GM19372 (cell line): ENCODE measurements around the gene SLC5A1.

ENCODE experiments used
- ATAC-seq: cut with Tn5 transposase; IDR thresholded peaks from one replicate; pipeline ENCODE4 v1.9.1; 2021; ENCODE audit warnings: mild to moderate bottlenecking, low read depth, moderate library complexity; ENCODE audit not compliant: unreplicated experiment

SLC5A1 gene

DNA sequence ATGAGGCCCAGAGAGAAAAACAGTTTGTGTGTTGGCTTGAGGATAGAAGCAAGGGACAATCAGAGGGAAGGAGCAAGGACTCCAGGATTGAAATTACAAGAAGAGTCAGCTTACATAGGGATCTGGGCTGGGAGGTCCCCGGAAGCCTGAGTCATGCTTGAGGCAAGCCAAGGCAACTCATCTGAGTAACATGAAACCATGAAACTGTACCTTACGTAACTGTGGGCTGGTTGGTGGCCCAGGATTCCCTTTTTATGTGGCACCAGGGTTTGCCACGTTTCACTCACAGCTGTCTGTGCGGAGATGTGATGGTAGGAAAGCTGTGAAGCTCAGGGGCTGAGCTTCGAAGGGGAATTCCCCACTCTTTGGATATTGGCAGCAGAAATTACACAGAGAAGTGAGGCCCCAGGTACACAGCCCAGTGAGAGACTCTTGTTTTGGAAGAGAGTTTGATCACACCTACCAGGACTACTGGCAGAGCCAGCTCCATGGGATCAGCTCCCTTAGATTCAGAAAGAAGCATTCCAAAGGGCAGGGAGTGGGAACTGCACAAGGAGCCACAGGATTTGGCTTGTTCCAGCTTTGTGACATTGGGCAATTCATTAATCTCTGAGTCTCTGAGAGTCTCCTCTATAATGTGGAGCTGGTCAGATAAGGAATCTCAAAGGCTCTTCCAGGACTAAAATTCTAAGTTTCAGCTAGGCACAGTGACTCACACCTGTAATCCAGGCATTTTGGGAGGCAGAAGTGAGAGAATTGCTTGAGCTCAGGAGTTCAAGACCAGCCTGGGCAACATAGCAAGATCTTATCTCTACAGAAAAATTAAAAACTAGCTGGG lies 7.8 kb downstream of the SLC5A1 start:
- no peak for ATAC-seq

DNA sequence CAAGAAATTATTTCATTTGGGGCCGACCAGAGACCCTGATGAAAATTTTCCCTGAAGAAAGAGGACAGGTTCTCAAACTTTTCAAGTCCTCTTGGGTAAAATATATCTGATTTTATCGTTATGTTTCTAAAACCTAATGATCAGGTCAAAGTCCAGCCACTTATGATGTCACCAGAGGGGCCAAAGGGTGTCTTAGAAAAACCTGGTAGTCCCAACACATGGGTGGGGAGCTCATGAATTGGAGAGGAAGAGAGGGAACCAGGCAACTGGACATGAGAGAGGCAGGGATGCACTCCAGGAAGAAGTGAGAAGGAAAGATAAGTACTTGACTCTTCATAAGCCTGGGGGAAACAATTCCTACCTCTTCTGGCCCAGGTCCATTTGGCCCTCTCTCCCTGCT lies 9.2 kb downstream of the SLC5A1 start:
- ATAC-seq = no peak

DNA sequence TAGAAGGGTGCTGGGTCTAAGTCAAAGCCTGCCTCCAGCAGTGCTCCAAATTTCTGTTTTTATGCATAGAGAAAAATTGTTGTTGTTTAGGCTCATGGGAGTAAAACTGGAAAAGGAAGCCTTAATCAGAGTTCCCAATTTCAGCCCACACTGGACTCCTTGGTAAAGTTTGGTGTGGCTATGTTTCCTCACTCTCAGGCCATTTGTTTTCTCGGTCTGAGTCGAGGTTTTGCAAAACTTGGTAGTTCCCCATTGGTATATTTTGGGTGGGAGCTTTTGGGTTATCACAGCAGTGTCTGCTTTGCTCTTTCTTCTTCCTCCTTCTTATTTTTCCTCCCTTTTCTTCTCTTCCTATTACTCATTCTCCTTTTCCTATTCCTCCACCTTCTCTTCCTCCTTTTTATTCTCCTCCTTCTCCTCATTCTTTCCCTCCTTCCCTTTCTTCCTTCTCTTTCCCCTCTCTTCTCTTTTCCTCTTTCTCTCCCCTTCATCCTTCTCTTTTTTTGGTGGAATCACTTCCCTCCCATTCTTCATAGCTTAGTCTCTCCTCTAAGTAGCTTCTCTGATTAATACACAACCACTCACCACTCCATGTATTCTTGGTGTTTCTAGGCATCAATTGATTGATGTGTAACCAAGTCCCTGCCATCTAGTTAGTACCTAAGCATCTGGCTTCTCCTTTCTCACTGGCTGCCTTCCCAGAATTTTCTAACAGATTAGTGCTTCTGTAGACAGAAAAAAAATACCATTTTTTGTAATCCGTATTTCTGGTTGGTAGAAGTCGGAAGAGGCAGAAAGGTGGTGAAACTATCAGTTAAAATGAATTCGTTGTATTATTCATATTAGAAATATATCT lies 10.1 kb downstream of the SLC5A1 start:
- ATAC-seq = no peak

DNA sequence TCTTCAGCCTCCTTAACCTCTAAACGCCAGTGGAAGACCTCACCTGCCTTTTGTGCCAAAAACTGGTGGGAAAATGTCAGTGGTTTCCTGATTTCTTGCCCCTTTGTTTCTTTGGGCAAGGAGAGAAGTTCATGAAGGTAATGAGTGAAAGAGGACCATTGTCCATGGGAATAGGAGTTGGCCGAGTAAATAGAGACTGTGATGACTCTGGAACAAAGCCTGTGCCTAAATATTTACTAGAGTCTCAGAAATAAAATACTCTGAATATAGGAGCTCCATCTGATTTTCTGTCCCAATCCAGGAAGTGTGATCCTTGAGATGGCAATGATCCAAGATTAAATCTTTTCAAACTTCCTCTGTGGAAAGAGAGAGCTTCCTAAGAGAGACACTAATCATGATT lies 12.0 kb downstream of the SLC5A1 start:
- no peak for ATAC-seq

DNA sequence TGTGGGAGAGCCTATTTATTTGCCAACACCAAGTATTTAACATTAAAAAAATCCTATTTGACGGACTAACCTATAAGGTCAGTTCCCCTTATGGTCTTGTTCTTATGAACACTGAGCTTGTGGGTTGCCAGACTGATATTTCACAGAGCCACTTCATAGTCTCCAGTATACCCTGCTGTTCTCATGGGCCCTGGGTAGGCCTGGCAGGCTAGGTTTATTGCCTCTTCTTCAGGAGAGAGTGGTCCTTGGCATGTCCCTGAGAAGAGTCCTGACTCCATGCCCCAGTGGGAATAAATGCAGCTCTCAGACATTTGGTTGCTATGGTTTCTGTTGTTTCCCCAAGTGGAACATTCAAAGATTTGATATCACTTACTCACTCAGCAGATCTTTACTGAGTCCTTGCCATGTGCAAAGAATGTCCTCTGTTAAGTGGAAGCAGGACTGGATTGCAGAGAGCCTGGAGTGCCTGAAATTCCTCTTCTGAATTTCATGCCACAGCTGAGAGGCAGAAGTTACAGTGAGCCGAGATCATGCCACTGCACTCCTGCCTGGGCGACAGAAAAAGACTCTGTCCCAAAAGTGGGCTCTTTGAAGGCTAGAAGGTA lies 15.7 kb downstream of the SLC5A1 start:
- no peak for ATAC-seq

DNA sequence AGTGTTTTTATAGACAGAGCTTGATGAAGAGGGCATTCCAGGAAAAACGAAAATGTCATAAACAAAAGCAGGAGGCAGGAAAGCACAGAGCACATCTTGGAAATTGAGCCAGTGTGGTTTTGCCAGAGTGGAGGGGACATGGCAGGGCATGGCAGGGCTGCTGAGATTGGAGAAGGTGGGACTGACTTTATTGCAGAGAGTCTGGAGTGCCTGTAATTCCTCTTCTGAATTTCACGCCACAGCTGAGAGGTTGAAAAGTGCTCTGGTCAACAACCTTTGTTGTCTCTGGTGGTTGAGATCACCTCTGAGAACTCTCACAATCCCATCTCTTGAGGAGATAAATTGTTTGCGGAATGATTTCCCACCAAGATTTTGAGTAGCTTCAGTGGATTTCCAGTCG lies 16.4 kb downstream of the SLC5A1 start:
- no peak for ATAC-seq

DNA sequence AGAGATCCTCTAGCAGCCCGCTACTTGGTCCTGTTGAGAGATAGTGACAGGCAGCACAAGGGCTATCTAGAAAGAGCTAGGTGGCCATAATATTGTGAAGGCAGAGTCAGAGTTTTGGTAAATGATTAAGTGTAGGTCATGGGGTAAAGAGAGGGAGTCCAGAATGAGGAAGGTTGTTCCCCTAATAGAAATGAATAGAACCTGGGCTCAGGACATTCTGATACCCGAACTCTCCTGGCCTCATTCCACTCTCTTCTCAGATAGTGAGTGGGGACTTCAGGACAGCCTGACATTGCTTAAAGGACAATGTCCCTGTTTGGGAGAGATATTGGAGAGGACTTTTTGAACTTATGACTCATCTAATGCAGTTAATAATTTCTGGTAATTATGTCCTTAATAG lies 20.6 kb downstream of the SLC5A1 start:
- no peak for ATAC-seq

DNA sequence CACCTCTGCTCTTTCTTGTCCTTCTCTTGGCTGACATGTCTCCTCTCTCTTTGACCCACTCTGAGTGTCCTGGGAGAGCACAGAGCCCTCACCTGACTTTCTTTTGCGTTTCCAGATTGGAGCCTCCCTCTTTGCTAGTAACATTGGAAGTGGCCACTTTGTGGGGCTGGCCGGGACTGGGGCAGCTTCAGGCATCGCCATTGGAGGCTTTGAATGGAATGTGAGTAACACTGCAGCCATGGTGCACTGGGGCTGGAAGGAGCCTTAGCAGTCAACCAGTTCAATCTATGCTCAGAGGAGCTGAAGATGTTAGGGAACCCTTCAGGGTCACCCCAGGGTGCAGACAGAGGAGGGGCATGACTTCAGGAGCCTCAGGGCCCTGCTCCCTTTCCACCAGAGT lies 23.8 kb downstream of the SLC5A1 start:
- ATAC-seq = no peak

DNA sequence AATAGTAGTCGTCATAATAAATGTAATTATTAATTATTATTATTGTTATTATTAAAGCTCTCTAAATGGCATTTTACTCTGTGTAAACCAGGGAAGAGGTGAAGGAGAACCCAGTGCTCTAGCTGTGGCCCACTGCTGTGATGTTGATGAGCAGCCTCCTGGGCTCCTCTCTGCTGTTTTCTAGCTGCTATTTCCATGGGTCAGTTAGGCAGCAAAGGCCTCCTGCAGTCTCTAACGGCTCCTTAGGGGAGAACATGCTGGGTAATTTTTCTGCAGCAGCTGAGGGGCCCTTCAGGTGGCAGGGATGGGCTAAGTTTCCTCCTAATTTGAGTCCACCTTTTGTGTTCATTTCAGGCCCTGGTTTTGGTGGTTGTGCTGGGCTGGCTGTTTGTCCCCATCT lies 24.6 kb downstream of the SLC5A1 start:
- ATAC-seq = no peak

DNA sequence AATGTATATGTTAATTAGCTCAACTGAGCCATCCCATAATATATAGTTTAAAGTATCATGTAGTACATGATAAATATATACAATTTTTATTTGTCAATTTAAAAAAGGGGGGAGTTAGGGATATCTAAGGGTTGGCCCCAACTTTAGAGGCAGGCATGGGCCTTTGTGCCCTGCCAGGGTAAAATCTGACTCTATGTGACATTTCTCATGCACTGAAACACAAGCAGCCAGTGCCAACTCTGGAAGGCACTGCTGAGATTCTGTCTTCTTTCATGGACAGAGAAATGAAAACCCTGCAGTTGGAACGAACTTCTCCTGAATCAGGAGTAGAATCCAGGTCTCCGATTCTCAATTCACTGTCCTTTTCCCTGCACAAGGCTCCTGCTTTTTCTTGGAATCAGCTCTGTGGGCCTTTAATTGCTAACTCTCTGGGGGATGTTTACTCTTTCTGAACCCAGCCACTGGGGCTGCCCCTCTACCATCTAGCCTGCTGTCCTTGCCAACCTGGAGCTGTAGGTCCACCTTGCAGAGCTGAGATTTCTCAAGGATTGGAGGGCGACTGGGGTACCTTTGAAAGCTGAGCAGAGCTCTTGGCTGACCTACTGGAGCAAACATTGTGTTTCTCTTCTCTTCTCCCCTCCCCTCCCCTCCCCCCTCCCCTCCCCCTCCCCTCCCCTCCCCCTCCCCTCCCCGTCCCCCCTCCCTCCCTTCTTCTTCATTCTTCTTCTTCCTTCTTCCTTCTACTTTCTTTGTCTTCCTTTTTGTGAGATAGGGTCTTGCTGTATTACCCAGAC lies 26.7 kb downstream of the SLC5A1 start:
- no peak for ATAC-seq

DNA sequence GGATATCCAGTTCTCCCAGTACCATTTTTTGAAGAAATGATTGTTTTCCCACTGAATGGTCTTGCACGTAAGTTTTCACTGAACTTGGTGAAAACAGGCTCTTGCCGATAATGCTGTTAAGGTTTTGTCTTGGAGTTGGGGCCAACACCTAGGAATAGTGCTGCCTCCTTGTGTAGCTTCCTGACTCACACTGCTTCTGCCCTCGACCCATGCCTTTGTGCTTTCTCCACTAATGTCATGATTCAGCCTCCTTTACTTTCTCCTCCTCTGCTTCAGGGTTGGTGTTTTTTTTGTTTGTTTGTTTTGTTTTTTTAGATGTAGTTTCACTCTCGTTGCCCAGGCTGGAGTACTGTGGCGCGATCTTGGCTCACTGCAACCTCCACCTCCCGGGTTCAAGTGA lies 30.2 kb downstream of the SLC5A1 start:
- no peak for ATAC-seq

DNA sequence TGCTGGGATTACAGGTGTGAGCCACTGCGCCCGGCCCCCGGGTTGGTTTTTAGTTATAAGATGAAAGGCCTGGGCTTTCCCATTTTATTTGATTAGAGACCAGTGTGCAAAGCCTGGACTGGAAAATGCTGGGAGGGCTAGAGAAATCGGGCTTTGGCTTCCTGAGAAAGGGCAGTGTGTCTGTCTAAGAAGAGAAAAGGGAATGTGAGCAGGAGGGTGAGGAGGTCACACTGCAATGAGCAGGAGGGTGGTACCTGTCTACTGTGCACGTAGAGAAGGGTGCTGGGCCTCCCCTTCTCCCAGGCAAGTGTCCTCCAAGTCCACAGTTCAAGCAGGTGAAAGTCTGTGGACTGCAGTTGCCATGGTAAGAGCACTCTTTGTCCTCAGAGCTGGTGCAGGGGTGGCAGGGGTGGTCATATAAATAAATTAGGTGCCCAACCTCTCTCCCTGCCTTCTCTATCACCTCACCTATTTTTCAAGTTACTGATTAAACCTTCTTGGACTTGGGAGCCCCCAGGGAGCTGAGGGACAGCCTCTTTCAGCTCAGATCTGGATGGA lies 30.8 kb downstream of the SLC5A1 start:
- ATAC-seq = no peak

DNA sequence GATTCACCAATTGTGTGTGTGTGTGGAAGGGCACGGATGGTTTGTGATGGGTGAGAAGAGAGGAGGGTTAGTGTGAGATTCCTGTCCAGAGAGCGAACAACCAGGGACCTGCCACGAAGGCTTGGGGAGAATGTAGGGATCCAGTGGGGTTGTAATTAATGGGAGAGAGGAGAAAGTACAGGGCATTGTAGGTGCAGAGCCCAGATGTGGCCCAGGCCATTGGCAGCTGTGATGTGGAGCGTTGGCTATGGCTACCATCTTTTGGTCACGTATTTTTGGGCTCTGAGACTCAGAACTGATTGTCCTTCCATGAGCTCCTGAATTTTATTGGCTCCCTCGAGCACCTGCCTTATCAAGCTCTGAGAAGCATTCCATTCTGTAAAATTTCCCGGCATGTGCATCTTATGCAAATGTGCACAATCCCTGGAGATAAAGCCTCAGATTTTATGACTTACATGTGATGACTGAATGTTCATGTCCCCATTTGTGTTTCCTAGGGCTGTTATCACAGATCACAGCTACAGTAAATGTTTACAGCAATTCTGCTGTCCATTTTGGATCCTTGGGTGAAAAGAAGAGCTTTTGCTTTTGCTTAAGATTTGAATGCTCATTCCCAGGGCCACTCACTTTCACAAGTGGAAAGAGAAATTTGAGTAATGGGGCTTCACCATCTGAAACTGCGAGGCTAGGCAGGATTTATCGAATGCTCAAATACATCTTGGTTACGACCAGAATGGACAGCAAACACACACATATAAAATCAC lies 33.1 kb downstream of the SLC5A1 start:
- ATAC-seq = no peak

DNA sequence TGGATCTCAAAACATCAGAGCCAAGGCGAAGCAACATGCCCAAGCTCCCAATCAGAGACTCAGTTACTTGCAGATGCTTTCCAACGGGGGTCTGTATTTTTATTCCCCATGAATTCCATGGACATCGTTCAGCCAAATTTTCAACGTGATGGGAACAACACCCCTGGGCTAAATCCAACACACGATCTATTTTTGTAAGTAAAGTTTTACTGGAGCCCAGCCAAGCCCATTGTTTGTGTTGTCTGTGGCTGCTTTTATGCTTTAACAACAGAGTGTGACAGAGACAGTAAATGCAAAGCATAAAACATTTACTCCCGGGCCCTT lies 33.7 kb downstream of the SLC5A1 start:
- ATAC-seq = no peak

DNA sequence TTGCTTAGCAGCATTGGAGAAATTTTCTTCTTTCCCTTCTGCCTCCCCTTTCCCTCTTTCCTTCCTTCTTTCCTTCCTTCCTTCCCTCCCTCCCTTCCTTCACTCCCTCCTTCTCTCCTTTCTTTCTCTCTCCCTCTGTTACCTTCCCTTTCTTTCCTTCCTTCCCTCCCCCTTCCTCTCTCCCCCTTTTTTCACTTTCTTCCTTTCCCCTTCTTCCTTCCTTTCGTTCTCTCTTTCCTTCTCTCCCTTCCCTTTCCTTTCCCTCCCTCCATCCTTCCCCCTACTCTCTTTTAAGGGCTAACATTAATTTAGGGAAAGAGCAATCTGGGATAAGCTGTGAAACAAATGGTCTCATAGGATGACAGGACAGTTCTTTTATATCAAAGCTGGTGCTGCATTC lies 34.1 kb downstream of the SLC5A1 start:
- ATAC-seq = no peak

DNA sequence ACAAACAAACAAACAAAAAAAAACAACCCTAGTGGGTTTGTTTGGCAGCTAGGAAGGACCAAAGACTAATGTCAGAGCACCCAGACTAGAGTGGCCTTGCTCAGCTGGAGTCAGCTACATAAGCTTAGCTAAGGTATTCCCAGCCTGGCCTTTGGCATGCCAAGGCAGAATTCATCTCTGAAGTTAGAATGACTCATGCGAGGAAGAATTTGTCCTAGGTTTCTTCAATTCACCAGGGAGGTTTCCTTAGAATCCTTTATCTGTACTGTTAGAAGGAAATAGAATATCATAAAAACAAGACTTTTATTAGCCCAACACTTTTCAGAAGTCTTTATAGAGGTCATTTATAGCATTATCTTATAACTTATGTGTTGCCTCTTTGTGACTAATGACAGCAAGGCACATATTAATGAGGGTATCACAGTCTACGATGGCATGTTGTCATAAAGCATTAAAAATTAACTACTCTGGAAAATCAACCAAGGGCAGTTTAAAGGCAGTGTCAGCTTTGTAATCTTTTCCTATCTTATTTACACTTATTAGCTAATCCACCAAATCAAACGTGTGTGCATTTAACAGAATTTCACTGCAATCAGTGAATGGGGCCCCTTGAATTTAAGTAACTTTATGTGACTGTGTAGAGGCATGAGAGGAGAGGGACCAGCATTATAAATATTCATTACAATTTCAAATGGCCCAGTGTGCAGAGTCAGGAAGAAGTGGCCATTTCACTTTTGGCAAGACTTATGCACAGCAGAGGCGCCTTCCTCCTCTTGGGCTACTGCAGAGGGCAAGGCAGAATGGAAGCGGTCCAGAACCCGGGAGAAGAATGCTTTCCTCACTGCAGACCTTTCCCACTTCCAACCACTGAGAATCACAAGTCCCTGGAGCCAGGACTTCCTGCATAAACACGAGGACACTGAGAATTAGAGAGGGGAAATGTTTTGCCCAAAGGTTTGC lies 36.3 kb downstream of the SLC5A1 start:
- ATAC-seq = no peak

DNA sequence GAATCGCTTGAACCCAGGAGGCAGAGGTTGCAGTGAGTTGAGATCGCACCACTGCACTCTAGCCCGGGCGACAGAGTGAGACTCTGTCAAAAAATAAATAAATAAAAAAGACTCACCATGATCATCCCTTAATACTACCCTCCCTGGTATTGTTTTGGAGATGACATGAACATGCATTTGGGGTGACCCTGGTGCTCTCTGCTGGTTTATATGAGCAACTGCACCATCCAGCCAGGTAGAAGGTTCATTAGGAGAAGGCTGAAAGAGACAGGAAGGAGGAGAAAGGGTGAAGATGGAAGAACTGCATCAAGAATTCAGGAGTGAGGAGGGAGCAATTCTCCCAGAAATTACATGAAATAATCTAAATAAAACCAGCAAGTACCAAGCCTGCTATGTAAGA lies 37.8 kb downstream of the SLC5A1 start:
- no peak for ATAC-seq

DNA sequence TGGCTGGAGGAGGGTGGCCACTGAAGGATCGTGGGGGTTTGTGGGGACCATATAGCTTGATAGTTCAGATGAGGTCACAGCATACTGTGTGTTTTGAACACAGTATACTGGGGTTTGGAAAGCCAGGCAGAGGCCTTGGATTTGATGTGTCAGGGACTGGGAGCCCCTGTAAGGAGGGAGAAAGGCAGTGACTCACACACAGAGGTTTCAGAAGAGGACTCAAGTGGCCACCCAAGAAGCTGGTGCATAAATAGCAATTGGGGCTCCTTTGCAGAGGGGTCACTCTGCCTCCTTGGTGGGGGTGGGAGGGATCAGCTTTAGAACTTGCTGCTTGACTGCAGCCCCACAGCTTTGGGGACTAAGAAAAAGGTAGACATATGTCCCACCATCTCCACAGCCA lies 39.3 kb downstream of the SLC5A1 start:
- no peak for ATAC-seq

DNA sequence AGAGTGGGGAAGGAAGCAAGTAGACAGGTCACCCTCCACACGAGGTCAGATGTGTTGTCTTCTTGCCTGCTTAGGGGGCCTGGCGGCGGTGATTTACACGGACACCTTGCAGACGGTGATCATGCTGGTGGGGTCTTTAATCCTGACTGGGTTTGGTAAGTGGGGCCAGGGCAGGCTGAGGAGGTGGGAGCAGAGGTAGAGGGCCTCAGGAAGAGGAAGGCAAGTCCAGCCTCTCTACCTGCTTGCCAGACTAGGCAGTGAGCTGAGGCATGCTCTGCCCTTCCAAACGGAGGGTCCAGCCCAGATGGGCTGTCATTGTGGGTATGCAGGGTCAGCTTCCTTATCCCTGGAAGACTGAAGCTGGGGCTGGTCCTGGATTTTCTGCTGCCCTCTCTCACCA lies 39.9 kb downstream of the SLC5A1 start:
- no peak for ATAC-seq
